NCI-H510A treated with DMSO at 0.1 percent for 48 hours (cell line): ENCODE measurements around the gene LHFPL3.
"Not testable (repeated sequence)": the region's sequence is repeated elsewhere in the genome, so short reads cannot be mapped to it uniquely, and the experiment has no call there.

Experiments
- DNase-seq: peaks from one replicate; lab custom pipeline; 2025; lab: John Stamatoyannopoulos, UW

The LHFPL3 gene

DNA sequence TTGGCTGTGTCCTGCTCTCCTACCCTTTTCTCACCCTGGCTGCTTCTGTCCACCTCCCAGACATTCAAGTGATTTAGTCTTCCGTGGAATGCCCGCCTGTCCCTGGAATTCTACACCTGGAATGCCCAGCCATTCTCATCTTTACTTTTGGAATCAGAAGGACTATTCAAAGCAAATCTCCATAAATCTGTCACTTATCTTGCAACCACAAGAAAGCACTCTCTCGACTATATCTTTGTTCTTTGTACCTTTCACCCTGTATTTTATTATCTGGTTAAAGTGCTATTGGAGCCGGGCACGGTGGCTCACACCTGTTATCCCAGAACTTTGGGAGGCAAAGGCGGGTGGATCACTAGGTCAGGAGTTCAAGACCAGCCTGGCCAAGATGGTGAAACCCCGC lies 606.3 kb downstream of the LHFPL3 start:
- no peak for DNase-seq

DNA sequence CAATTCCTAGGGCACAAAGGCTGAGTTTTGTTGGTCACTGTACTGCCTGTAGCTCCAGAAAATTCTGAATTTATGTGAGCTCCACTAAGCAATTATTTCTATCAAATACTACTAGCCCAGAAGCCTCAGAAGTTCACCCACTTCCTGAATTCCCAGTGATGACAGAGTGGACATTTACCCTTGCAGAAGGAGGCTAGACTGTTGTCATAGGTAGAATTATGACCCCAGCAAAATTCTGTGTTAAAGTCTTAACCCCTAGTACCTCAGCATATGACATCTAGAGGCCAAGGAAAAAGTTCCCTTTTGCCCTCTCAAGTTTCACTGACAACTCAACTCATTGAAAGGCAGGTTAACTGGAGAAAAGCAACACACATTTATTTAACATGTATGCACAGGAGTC lies 606.9 kb downstream of the LHFPL3 start:
- no peak for DNase-seq

DNA sequence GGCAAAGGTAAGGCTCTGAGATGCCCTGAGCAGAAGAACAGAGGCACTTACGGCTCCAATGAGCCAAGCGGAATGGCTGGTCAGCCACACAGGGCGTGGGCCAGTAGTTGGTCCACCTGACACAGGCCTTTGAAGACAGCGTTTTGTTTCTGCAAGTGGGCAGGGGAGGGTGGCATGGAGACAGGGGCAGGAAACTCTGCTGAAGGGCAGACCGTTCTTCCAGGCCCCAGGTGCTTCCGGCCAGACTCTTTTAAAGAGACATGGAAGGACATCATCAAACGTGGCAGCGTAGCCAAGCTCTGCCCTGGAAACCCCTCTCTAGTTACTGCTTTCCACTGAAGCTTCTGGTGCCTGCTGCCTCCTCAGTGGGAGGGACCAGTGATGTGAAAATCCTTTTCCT lies 608.1 kb downstream of the LHFPL3 start:
- no peak for DNase-seq

DNA sequence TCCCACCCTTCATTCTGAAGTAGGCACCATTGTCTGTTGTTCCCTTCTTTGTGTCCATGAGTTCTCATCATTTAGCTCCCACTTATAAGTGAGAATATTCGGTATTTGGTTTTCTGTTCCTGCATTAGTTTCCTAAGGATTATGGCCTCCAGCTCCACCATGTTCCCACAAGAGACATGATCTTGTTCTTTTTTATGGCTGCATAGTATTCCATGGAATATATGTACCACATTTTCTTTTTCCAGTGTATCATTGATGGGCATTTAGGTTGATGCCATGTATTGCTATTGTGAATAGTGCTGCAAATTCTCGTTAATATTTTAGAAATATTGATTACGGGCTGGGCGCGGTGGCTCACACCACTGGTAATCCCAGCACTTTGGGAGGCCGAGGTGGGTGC lies 609.1 kb downstream of the LHFPL3 start:
- not testable (repeated sequence) for DNase-seq

DNA sequence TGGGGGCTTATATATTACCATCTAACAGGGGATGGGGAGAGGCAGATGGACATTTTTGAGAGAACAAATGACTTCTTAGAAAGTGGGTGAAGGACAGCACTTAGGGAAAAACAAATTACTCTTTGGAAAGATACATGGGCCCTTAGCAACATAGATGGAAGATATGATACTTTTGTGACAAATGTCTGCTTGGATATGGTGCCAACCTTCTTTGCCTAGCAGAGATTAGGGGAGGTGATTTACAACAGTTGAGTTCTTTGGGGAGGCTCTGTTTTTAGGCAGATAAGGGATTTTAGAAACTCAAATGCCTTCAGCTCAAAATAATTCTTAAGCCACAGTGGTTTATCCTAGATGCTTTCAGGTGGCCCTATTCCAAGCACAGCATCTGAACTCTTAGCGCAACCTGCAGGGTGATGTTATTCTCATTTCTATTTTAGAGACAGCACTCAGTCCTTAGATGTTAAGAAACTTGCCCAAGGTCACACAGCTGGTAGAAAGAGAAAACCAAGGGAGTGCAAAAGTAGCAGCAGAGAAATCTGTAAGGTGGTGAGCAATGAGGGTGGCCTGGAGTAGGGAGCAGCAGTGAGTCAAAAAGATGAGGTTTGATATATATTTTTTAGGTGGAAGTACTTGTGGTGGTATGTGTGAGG lies 610.5 kb downstream of the LHFPL3 start:
- no peak for DNase-seq

DNA sequence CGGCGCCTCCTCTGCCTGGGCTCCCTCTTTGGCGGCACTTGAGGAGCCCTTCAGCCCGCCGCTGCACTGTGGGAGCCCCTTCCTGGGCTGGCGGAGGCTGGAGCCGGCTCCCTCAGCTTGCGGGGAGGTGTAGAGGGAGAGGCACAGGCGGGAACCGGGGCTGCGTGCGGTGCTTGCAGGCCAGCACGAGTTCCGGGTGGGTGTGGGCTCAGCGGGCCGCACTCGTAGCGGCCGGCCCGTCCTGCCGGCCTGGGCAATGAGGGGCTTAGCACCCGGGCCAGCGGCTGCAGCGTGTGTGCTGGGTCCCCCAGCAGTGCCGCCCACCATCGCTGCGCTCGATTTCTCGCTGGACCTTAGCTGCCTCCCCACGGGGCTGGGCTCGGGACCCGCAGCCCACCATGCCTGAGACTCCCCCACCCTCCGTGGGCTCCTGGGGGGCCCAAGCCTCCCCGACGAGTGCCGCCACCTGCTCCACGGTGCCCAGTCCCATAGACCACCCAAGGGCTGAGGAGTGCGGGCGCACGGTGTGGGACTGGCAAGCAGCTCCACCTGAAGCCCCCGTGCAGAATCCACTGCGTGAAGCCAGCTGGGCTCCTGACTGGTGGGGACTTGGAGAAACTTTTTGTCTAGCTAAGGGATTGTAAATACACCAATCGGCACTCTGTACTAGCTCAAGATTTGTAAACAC lies 611.8 kb downstream of the LHFPL3 start:
- DNase-seq, result no peak

DNA sequence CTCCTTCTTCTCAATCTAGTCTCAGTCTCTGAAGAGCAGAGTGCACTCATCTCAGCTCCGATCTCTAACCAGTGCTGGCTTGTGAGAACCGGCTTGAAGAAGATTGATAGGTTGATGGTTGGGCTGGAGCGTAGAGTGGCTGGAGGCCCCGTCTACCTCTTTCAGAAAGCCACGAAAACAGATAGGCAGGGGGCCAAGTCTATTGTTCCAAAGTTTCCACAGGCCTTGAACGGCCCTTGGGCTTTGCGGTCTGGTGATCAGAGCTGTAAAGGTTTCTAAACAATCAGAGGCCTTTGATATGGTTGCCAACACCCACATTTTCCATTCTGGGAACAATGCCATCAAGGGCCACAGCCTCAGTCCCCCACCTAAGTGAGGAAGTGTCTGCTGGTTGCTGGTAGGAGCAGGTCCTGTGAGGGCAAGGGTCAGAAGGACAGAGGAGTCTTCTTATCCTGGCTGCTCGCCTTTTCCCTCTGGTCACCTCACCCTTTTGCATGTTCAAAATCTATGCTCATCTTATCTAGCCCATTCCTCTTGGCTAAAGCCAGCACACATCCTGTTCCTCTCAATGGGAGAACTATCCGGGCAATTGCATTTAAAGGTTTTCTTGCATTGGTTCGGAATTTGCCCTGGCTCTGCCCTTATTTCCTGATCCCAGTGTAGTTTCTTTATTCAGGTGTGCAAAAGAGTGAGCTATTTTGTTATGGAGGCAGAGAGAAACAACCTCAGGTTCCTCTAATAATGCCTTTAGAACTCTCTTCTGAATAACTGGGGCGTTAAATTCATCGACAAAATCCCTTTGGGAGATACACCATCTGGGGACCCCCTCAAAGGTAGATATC lies 615.3 kb downstream of the LHFPL3 start:
- peak; percentile 70 for DNase-seq

DNA sequence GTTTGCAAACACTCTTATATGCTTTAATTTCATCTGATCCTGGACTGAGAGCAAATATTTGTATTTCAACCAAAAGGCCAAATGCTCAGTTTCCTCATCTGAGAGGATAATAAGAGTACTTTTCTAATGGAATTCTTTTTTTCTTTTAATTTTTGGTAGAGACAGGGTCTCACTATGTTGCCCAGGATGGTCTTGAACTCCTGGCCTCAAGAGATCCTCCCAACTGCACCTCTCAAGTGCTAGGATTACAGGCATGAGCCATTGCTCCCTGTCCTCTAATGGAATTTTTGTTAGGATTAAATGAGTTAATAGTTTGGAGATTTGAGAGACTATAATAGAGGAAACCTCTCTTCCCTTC lies 617.2 kb downstream of the LHFPL3 start:
- DNase-seq, result no peak

DNA sequence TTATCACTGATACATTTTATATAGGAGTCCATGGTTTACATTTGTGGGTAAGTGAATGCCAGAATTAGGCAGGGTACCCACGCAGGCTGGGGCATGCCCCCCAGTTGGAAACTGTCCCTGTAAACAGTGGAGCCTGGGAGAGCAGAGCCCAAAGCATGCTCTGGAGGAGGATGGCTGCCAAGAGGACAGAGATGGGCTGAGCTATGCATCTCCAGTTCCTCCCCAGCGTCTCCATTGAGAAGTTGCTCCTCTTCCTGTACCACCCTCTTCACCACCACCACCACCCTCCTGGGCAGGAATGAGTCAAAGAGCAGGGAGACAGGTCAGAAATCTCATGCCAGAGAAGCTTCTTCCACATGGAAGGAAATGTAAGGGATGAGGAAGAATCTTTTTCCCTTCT lies 617.9 kb downstream of the LHFPL3 start:
- DNase-seq, result no peak

DNA sequence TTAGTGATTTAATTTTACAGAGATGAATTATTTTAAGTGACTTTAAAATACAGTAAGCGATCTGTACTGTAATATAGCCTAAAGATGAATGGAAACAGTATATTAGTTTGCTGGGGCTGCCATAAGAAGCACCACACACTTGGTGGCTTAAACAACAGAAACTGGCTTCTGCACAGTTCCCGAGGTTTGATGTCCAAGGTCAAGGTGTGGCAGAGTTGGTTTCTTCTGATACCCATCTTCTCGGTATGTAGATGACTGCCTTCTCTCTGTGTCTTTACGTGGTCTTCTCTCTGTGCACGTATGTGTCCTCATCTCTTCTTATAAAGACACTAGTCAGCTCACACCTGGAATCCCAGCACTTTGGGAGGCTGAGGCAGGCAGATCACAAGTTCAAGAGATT lies 621.6 kb downstream of the LHFPL3 start:
- DNase-seq, result no peak

DNA sequence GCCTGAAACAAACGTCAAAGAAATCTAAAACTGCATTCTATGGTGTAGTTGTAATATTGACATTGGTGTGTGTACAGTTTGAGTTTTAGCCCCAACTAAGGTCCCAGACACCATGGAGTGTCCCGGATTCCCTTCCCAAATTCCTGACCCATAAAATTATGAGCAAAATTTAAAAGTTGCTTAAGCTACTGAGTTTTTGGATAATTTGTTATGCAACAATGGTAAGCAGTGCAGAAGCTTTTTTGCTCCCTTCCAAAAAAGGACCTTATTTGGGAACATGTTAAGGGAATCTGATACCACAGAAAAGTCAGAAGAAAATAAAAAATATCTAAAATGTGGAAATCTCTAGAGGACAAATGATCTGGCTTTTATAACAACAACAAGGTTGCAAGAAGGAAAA lies 622.4 kb downstream of the LHFPL3 start:
- DNase-seq, result no peak

DNA sequence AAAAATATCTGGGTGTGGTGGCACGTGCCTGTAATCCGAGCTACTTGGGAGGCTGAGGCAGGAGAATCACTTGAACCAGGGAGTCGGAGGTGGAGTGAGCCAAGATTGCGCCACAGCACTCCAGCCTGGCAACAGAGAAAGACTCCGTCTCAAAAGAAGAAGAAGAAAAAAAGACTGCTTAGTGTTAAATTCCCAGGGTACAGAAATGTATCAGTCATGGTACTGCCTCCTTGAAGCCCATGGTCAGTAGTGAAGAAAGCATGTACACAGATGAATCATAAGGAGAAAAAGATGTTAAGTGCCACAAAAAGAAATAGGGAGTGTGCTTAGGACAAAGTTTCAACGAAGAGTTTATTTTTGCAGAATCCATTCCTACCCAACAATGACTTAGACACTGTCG lies 623.1 kb downstream of the LHFPL3 start:
- no peak for DNase-seq

DNA sequence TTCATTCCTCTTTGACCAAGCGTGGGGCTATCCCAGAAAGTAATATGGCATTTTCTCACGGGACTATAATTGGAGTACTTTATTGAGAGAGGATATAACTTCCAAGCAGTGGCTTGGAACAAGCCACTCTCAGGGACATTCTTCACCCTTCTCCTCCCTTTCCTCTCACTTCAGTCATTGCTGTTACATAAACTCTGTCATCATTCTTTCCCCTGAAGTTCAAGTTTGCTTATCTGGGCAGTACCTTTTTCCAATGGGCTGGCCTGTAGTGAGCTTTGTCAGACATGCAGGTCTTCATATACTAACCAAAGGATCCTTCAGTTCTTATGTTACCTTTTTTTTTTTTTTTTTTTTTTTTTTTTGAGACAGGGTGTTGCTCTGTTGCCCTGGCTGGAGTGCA lies 626.9 kb downstream of the LHFPL3 start:
- DNase-seq, result no peak
